SK-N-SH treated with all-trans-retinoic acid at 6 μM for 48 hours (cell line): Measurements from ENCODE around the gene BTBD16.

Experiments used
- ATAC-seq: fragments of 200-7000 bp; cut with Tn5 transposase; 3 replicates; pipeline ENCODE4 v1.9.1; 2020; ENCODE audit warnings: mild to moderate bottlenecking, moderate library complexity
- ARNTL ChIP-seq: fragments of 450-650 bp; formaldehyde crosslinking; IDR thresholded peaks from 2 replicates; pipeline ENCODE4 v1.5.0; 2020; ENCODE audit warnings: low read depth, mild to moderate bottlenecking, moderate library complexity, borderline replicate concordance
- BACH2 ChIP-seq: fragments of 250-450 bp; sonication (Bioruptor Pico); IDR thresholded peaks from 2 replicates; pipeline ENCODE4 v1.9.0; 2021; ENCODE audit warnings: mild to moderate bottlenecking, borderline replicate concordance
- CREB5 ChIP-seq: fragments of 250-450 bp; sonication (Bioruptor Pico); IDR thresholded peaks from 2 replicates; pipeline ENCODE4 v1.5.1; 2020; ENCODE audit warnings: low read depth, mild to moderate bottlenecking, moderate library complexity
- CSDC2 ChIP-seq: fragments of 250-450 bp; sonication (Bioruptor Pico); IDR thresholded peaks from 2 replicates; pipeline ENCODE4 v1.5.0; 2020; ENCODE audit warnings: mild to moderate bottlenecking, moderate library complexity
- ESRRG ChIP-seq: fragments of 250-450 bp; sonication (Bioruptor Pico); IDR thresholded peaks from 2 replicates; pipeline ENCODE4 v1.6.1; 2021; ENCODE audit warnings: mild to moderate bottlenecking
- ISL1 ChIP-seq: fragments of 250-450 bp; sonication (Bioruptor Pico); IDR thresholded peaks from 2 replicates; pipeline ENCODE4 v2.1.2; 2022; ENCODE audit warnings: mild to moderate bottlenecking, moderate library complexity
- OSR1 ChIP-seq: fragments of 250-450 bp; sonication (Bioruptor Pico); IDR thresholded peaks from 2 replicates; pipeline ENCODE4 v1.8.0; 2022; ENCODE audit warnings: moderate library complexity, mild to moderate bottlenecking, inconsistent platforms
- POU6F1 ChIP-seq: fragments of 250-450 bp; sonication (Bioruptor Pico); IDR thresholded peaks from 2 replicates; pipeline ENCODE4 v1.8.0; 2021; ENCODE audit warnings: low read depth, mild to moderate bottlenecking, moderate library complexity, borderline replicate concordance
- PPARA ChIP-seq: fragments of 250-450 bp; sonication (Bioruptor Pico); IDR thresholded peaks from 2 replicates; pipeline ENCODE4 v1.5.0; 2020; ENCODE audit warnings: mild to moderate bottlenecking, borderline replicate concordance
- RARB ChIP-seq: fragments of 250-450 bp; sonication (Bioruptor Pico); IDR thresholded peaks from 2 replicates; pipeline ENCODE4 v1.8.0; 2021; ENCODE audit warnings: mild to moderate bottlenecking, moderate library complexity
- SNAI2 ChIP-seq: fragments of 250-450 bp; sonication (Bioruptor Pico); IDR thresholded peaks from 2 replicates; pipeline ENCODE4 v1.5.0; 2020; ENCODE audit warnings: mild to moderate bottlenecking, moderate library complexity
- TCF4 ChIP-seq: fragments of 250-450 bp; sonication (Bioruptor Pico); IDR thresholded peaks from 2 replicates; pipeline ENCODE4 v1.8.0; 2021; ENCODE audit warnings: mild to moderate bottlenecking, moderate library complexity, borderline replicate concordance
- TOX ChIP-seq: fragments of 250-450 bp; sonication (Bioruptor Pico); IDR thresholded peaks from 2 replicates; pipeline ENCODE4 v1.8.0; 2021; ENCODE audit warnings: mild to moderate bottlenecking, moderate library complexity, borderline replicate concordance
- TSHZ2 ChIP-seq: fragments of 250-450 bp; sonication (Bioruptor Pico); IDR thresholded peaks from 2 replicates; pipeline ENCODE4 v1.5.0; 2020; ENCODE audit warnings: mild to moderate bottlenecking, moderate library complexity
- ZC3H10 ChIP-seq: fragments of 250-450 bp; sonication (Bioruptor Pico); IDR thresholded peaks from 2 replicates; pipeline ENCODE4 v1.5.1; 2021; ENCODE audit warnings: mild to moderate bottlenecking, moderate library complexity
- ZFP3 ChIP-seq: fragments of 250-450 bp; sonication (Bioruptor Pico); IDR thresholded peaks from 2 replicates; pipeline ENCODE4 v1.5.0; 2020; ENCODE audit warnings: mild to moderate bottlenecking, moderate library complexity
- ZFP30 ChIP-seq: fragments of 450-650 bp; formaldehyde crosslinking; IDR thresholded peaks from 2 replicates; pipeline ENCODE4 v1.5.0; 2022; ENCODE audit warnings: mild to moderate bottlenecking, moderate library complexity
- ZNF565 ChIP-seq: fragments of 450-650 bp; formaldehyde crosslinking; conservative IDR thresholded peaks from 2 replicates; pipeline ENCODE4 v1.5.0; 2020; ENCODE audit warnings: low read depth, mild to moderate bottlenecking, moderate library complexity
- ZNF8 ChIP-seq: fragments of 450-650 bp; formaldehyde crosslinking; IDR thresholded peaks from 2 replicates; pipeline ENCODE4 v1.5.0; 2020; ENCODE audit warnings: mild to moderate bottlenecking, moderate library complexity
- TF ChIP-seq, protein P1 (sequence below): fragments of 250-450 bp; sonication (Bioruptor Pico); IDR thresholded peaks from 2 replicates; pipeline ENCODE4 v1.8.0; 2020; ENCODE audit warnings: mild to moderate bottlenecking, moderate library complexity, borderline replicate concordance
- TF ChIP-seq, protein P2 (sequence below): fragments of 250-450 bp; sonication (Bioruptor Pico); IDR thresholded peaks from 2 replicates; pipeline ENCODE4 v1.5.1; 2021; ENCODE audit warnings: mild to moderate bottlenecking, moderate library complexity

The BTBD16 gene

GRCh38 chr10:122271076-122271475 is at the start of gene BTBD16:
Gene BTBD16 (plus strand): TSS chr10:122271296. CDS start chr10:122275082, 3,786 bp downstream.
- no peak for TF ChIP-seq ZNF565 (CRISPR knock-in tag)
- TF ChIP-seq RARB (CRISPR knock-in tag): no peak
- no peak for TF ChIP-seq ZNF8 (CRISPR knock-in tag)
- TF ChIP-seq ZFP30 (CRISPR knock-in tag): no peak
- no peak for TF ChIP-seq ESRRG
- TF ChIP-seq CSDC2 (CRISPR knock-in tag): no peak
- TF ChIP-seq, protein P1, sequence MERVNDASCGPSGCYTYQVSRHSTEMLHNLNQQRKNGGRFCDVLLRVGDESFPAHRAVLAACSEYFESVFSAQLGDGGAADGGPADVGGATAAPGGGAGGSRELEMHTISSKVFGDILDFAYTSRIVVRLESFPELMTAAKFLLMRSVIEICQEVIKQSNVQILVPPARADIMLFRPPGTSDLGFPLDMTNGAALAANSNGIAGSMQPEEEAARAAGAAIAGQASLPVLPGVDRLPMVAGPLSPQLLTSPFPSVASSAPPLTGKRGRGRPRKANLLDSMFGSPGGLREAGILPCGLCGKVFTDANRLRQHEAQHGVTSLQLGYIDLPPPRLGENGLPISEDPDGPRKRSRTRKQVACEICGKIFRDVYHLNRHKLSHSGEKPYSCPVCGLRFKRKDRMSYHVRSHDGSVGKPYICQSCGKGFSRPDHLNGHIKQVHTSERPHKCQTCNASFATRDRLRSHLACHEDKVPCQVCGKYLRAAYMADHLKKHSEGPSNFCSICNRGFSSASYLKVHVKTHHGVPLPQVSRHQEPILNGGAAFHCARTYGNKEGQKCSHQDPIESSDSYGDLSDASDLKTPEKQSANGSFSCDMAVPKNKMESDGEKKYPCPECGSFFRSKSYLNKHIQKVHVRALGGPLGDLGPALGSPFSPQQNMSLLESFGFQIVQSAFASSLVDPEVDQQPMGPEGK (CRISPR knock-in tag): no peak
- no peak for TF ChIP-seq TSHZ2
- TF ChIP-seq OSR1 (CRISPR knock-in tag): no peak
- TF ChIP-seq ISL1: no peak
- TF ChIP-seq SNAI2 (CRISPR knock-in tag): no peak
- ATAC-seq: no peak

DNA sequence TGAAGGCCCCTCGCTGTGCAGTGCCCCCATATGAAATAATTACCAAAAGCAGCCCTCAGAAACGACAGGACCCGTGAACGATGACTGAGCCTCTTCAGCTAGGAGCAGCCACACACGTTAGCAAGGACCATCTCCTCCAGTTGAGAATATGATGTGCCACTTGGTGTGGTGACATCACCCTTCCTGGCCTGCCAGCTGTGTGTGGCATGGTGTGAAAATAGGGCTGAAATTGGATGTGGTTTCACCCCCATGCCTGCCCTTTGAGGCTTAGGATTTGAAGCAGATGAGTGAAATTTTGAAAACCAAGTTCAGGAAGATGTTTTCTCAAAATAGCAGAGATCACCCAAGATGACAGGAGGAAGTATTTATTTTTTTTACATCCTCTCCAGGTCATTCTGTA is 49.1 kb upstream of the BTBD16 start:
- TF ChIP-seq ZFP30 (CRISPR knock-in tag) (no peak), ZC3H10 (CRISPR knock-in tag) (no peak)
- ATAC-seq: no peak

DNA sequence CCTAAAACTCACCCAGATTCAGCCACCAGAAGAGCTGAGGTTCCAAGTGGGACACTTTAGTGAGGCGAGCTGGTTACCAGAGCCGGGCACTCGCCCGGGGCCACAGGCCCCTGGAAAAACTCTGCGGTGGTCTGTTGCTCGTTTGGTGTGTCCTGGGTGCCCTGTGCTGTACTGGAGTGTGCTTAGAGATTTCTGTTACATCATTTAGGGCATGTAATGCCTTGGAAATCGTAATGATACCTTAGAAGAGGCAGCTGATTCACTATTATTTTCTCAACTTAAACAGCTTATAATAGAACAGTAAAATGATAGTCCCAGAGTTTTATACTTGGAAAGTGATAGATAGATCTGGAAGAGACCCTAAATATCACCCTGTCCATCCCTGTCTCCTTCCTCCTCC is 48.5 kb upstream of the BTBD16 start:
- no peak for ATAC-seq
- TF ChIP-seq ZFP3 (CRISPR knock-in tag) (no peak), TOX (CRISPR knock-in tag) (no peak), TCF4 (CRISPR knock-in tag) (no peak), CREB5 (no peak), ZNF8 (CRISPR knock-in tag) (no peak), PPARA (CRISPR knock-in tag) (no peak), TSHZ2 (no peak), ARNTL (CRISPR knock-in tag) (no peak), POU6F1 (CRISPR knock-in tag) (no peak), OSR1 (CRISPR knock-in tag) (no peak), ZC3H10 (CRISPR knock-in tag) (no peak), BACH2 (no peak)
- TF ChIP-seq, protein P1 (CRISPR knock-in tag): no peak
- TF ChIP-seq, protein P2, sequence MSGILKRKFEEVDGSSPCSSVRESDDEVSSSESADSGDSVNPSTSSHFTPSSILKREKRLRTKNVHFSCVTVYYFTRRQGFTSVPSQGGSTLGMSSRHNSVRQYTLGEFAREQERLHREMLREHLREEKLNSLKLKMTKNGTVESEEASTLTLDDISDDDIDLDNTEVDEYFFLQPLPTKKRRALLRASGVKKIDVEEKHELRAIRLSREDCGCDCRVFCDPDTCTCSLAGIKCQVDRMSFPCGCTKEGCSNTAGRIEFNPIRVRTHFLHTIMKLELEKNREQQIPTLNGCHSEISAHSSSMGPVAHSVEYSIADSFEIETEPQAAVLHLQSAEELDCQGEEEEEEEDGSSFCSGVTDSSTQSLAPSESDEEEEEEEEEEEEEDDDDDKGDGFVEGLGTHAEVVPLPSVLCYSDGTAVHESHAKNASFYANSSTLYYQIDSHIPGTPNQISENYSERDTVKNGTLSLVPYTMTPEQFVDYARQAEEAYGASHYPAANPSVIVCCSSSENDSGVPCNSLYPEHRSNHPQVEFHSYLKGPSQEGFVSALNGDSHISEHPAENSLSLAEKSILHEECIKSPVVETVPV (CRISPR knock-in tag): no peak
- TF ChIP-seq, all 23 proteins: peak for 0
